Chondrocyte (in vitro differentiated cells): ENCODE measurements around the gene TTC33. TPM values are rescaled to one million over a fixed set of nuclear protein-coding genes. Genes with fewer than 3 reads are reported as not detected.

Experiments
- DNase-seq: peaks from one replicate; pipeline ENCODE4 v3.0.0; 2021; ENCODE audit warnings: mixed read lengths, low spot score
- H3K27ac Mint-ChIP-seq: one replicate; pipeline ENCODE4 v1.8.0; 2021; ENCODE audit warnings: mild to moderate bottlenecking, moderate library complexity, mixed read lengths; ENCODE audit not compliant: unreplicated experiment
- H3K27me3 Mint-ChIP-seq: 2 replicates; pipeline ENCODE4 v1.8.0; 2021; ENCODE audit warnings: low read depth, mixed read lengths
- H3K36me3 Mint-ChIP-seq: 2 replicates; pipeline ENCODE4 v1.8.0; 2021; ENCODE audit warnings: low read depth, mixed read lengths
- H3K4me1 Mint-ChIP-seq: 2 replicates; pipeline ENCODE4 v1.8.0; 2021; ENCODE audit warnings: low read depth, mild to moderate bottlenecking, mixed read lengths
- H3K4me3 Mint-ChIP-seq: one replicate; pipeline ENCODE4 v1.8.0; 2021; ENCODE audit warnings: mild to moderate bottlenecking, moderate library complexity, mixed read lengths; ENCODE audit not compliant: unreplicated experiment
- H3K9me3 Mint-ChIP-seq: 2 replicates; pipeline ENCODE4 v1.8.0; 2021; ENCODE audit warnings: low read depth, mixed read lengths
- total RNA-seq: library from RNA; stranded (reverse); gene quantifications from 3 replicates; pipeline ENCODE4 v1.2.1, GENCODE V29; 2021
- TF ChIP-seq, protein P1 (sequence below): fragments of 200-600 bp; sonication (generic); IDR thresholded peaks from 2 replicates; pipeline ENCODE4 v1.5.0; 2021; ENCODE audit warnings: antibody characterized with exemption, mild to moderate bottlenecking, moderate library complexity

The TTC33 gene
- total RNA-seq, 1 donor from 2014 or later: 14.3 TPM

DNA sequence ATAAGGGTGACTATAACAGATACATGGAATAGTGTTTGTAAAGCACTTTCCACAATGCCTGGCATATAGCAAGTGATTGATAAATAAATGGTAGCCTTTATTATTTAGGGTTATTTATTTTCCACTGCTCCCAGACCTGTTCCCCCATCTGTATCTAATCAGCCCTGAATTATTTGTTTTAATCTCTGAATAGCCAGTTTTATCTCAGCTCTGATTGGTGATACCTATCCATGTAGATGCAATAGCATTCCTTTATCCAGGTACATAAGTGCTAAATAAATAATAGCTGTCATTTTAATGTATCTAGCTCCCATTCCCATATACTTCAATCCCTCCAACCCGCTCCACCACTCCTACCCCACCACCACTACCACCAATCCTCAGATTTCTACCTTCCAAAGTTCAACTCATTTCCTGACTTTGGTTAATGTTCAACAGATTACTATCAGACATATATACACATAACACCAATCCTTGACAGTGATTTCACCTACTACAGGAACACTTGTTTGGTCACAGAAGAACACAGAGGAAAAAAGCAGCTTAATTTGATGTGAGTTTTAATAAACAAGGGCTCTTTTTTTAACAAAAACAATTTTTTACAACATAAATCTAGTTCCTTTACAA, 28.4 kb upstream of the TTC33 start:
- Mint-ChIP-seq H3K4me3 (no peak overlapping the region), H3K27ac (peak overlapping the region; percentile 6), H3K4me1 (peaks cover 29% of the 10 kb centered on the region), H3K27me3 (no peaks in the 10 kb centered on the region), H3K9me3 (peaks cover 7% of the 10 kb centered on the region), H3K36me3 (peaks cover 6% of the 10 kb centered on the region)
- TF ChIP-seq, protein P1, sequence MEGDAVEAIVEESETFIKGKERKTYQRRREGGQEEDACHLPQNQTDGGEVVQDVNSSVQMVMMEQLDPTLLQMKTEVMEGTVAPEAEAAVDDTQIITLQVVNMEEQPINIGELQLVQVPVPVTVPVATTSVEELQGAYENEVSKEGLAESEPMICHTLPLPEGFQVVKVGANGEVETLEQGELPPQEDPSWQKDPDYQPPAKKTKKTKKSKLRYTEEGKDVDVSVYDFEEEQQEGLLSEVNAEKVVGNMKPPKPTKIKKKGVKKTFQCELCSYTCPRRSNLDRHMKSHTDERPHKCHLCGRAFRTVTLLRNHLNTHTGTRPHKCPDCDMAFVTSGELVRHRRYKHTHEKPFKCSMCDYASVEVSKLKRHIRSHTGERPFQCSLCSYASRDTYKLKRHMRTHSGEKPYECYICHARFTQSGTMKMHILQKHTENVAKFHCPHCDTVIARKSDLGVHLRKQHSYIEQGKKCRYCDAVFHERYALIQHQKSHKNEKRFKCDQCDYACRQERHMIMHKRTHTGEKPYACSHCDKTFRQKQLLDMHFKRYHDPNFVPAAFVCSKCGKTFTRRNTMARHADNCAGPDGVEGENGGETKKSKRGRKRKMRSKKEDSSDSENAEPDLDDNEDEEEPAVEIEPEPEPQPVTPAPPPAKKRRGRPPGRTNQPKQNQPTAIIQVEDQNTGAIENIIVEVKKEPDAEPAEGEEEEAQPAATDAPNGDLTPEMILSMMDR: no peak
- no peak for DNase-seq

- no peak overlapping the region for H3K4me3 Mint-ChIP-seq
- H3K27ac Mint-ChIP-seq: peak overlapping the region; percentile 68
- TF ChIP-seq, protein P1: no peak
- H3K36me3 Mint-ChIP-seq: peaks cover 1% of the 10 kb centered on the region
- no peaks in the 10 kb centered on the region for H3K27me3 Mint-ChIP-seq
- DNase-seq: no peak
- peaks cover 27% of the 10 kb centered on the region for H3K4me1 Mint-ChIP-seq
- no peaks in the 10 kb centered on the region for H3K9me3 Mint-ChIP-seq
Measured at GRCh38 chr5:40781843-40782409, 26.2 kb upstream of the TTC33 start.

GRCh38 chr5:40780858-40781257, 25.1 kb upstream of the TTC33 start:
- Mint-ChIP-seq H3K36me3 (peaks cover 4% of the 10 kb centered on the region), H3K9me3 (no peaks in the 10 kb centered on the region), H3K27ac (no peak overlapping the region), H3K4me1 (peaks cover 37% of the 10 kb centered on the region), H3K4me3 (no peak overlapping the region), H3K27me3 (no peaks in the 10 kb centered on the region)
- TF ChIP-seq, protein P1: no peak
- no peak for DNase-seq

GRCh38 chr5:40780199-40780598, 24.4 kb upstream of the TTC33 start:
- DNase-seq: no peak
- Mint-ChIP-seq H3K4me3 (no peak overlapping the region), H3K27me3 (no peaks in the 10 kb centered on the region), H3K27ac (no peak overlapping the region), H3K9me3 (no peaks in the 10 kb centered on the region), H3K36me3 (peaks cover 4% of the 10 kb centered on the region), H3K4me1 (peaks cover 38% of the 10 kb centered on the region)
- TF ChIP-seq, protein P1: no peak

GRCh38 chr5:40779561-40779960, 23.8 kb upstream of the TTC33 start:
- DNase-seq: no peak
- Mint-ChIP-seq H3K4me3 (no peak overlapping the region), H3K27ac (no peak overlapping the region), H3K4me1 (peaks cover 38% of the 10 kb centered on the region), H3K27me3 (no peaks in the 10 kb centered on the region), H3K36me3 (peaks cover 6% of the 10 kb centered on the region), H3K9me3 (no peaks in the 10 kb centered on the region)
- TF ChIP-seq, protein P1: no peak
